Breast epithelium (tissue), 4 donors: ENCODE measurements around the gene ANKRD16. TPM values are rescaled to one million over a fixed set of nuclear protein-coding genes. Genes with fewer than 3 reads are reported as not detected.

ENCODE experiments used
- DNase-seq, 2 donors: peaks; one replicate each; pipeline ENCODE4 v3.0.0-alpha.2; 2019; ENCODE audit warnings: low spot score in 2 of 2
- H3K27ac ChIP-seq, 2 donors: fragments of 200-600 bp; sonication (generic) in 1 of 2; one replicate each; pipeline ENCODE4 v1.5.1; 2016 to 2019; ENCODE audit warnings: mild to moderate bottlenecking in 1 of 2
- H3K27me3 ChIP-seq, 2 donors: fragments of 200-600 bp; sonication (generic) in 1 of 2; one replicate each; pipeline versions ENCODE4 v1.5.1 to v1.6.0; 2017 to 2019; ENCODE audit warnings: control low read depth in 1 of 2, mild to moderate bottlenecking in 1 of 2
- H3K36me3 ChIP-seq: fragments of 200-600 bp; one replicate; pipeline ENCODE4 v1.5.1; 2019
- H3K4me1 ChIP-seq, 2 donors: fragments of 200-600 bp; sonication (generic); one replicate each; pipeline ENCODE4 v1.5.1; 2016 to 2019; ENCODE audit warnings: control low read depth in 1 of 2
- H3K4me3 ChIP-seq, 3 donors: fragments of 200-600 bp; sonication (generic); 1 replicate in 2 of 3; 2 replicates in 1 of 3; pipeline ENCODE4 v1.5.1; 2016 to 2019; ENCODE audit warnings: mild to moderate bottlenecking in 3 of 3, moderate library complexity in 2 of 3
- H3K9me3 ChIP-seq, 2 donors: fragments of 200-600 bp; sonication (generic) in 1 of 2; one replicate each; pipeline ENCODE4 v1.5.1; 2016 to 2019; ENCODE audit warnings: control low read depth in 1 of 2
- CTCF ChIP-seq, 3 donors: fragments of 450-650 bp; IDR thresholded peaks; one replicate each; pipeline ENCODE4 v1.5.1; 2016 to 2017; ENCODE audit warnings: antibody characterized with exemption in 3 of 3, mild to moderate bottlenecking in 3 of 3, moderate library complexity in 3 of 3
- POLR2A ChIP-seq: fragments of 450-650 bp; IDR thresholded peaks from one replicate; pipeline ENCODE4 v1.6.1; 2016; ENCODE audit warnings: antibody characterized with exemption, mild to moderate bottlenecking, moderate library complexity
- POLR2AphosphoS5 ChIP-seq, 3 donors: sonication (generic); formaldehyde crosslinking; IDR thresholded peaks; one replicate each; pipeline ENCODE4 v1.6.1; 2017; ENCODE audit warnings: antibody characterized with exemption in 3 of 3
- intact Hi-C: fragments of 100-400 bp; cut with DNase I; formaldehyde crosslinking; loops from one replicate; pipeline ENCODE4 v1.15.1; 2023; ENCODE audit warnings: low total_unique reads
- total RNA-seq, 3 donors: library from RNA; depleted of rRNA; stranded (reverse); fragments of >200 nt; gene quantifications; one replicate each; pipeline ENCODE4 v1.1.0, GENCODE V29; 2016

ANKRD16 gene
- total RNA-seq, 3 donors from 2014 or later, result 5.9 to 13.1 (median 8.8) TPM

DNA sequence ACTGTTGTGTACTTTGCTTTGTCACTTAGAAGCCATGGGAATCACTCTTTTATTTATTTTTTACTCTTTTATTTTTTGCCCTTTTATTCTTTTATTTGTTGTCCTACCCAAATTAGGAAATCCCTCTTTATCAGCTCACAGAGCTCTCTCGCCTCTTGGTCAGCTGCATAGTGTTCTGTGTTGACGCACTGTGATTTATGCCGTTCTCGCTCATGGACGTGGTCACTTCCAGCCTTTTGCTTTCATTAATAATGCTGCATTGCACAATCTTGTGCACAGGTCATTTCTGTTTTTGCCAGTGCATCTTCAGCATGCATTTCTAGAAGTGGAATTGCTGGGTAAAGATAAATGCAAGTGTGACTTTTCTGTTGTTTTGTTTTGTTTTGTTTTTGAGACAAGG is 42.7 kb upstream of the ANKRD16 start:
- H3K27ac ChIP-seq, result no peak overlapping the region
- no peak for DNase-seq
- H3K4me3 ChIP-seq, result no peak overlapping the region
- H3K4me1 ChIP-seq, result no peaks in the 10 kb centered on the region
- intact Hi-C loops, result no loop called here
- H3K36me3 ChIP-seq, result peaks cover 11% of the 10 kb centered on the region
- TF ChIP-seq POLR2AphosphoS5 (IDR thresholded peaks at IDR 0.05), result peak; percentile 53 to 94 (median 53)
- TF ChIP-seq CTCF (IDR thresholded peaks at IDR 0.05), result no peak
- TF ChIP-seq POLR2A, result no peak
- no peaks in the 10 kb centered on the region for H3K9me3 ChIP-seq
- no peaks in the 10 kb centered on the region for H3K27me3 ChIP-seq

DNA sequence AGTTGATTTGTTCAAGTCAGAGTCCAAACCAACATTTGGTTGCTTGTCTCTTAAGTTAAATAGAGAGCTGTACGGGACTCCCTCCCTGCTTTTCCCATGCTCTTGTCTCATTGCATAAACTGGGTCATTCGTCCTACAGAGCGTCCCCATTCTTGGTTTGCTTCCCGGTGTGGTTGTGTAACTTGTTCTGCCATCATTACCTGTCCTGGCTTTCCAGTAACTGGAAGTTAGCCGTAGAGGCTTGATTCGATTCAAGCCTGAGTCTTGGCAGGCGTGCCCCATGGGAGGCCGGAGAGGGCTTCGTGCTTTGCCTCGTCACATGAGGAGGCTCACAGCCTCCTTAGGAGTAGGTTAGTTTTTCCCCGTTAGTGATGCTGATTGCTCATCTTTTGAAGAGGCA is 40.6 kb upstream of the ANKRD16 start:
- no peak overlapping the region for H3K4me3 ChIP-seq
- no peaks in the 10 kb centered on the region for H3K36me3 ChIP-seq
- intact Hi-C loops, result no loop called here
- H3K4me1 ChIP-seq, result no peaks in the 10 kb centered on the region
- H3K27ac ChIP-seq, result no peak overlapping the region
- TF ChIP-seq CTCF (IDR thresholded peaks at IDR 0.05) (no peak), POLR2AphosphoS5 (IDR thresholded peaks at IDR 0.05) (peak in 1 of 3 donors; percentile 21), POLR2A (no peak)
- no peaks in the 10 kb centered on the region for H3K27me3 ChIP-seq
- DNase-seq, result no peak
- no peaks in the 10 kb centered on the region for H3K9me3 ChIP-seq

- Histone ChIP-seq H3K27me3 (no peaks in the 10 kb centered on the region), H3K4me3 (no peak overlapping the region), H3K36me3 (no peaks in the 10 kb centered on the region), H3K9me3 (no peaks in the 10 kb centered on the region), H3K27ac (no peak overlapping the region), H3K4me1 (no peaks in the 10 kb centered on the region)
- intact Hi-C loops, result no loop called here
- no peak for TF ChIP-seq POLR2A
- no peak for TF ChIP-seq CTCF (IDR thresholded peaks at IDR 0.05)
- TF ChIP-seq POLR2AphosphoS5 (IDR thresholded peaks at IDR 0.05), result no peak
- no peak for DNase-seq
These were observed 39.7 kb upstream of the ANKRD16 start for GRCh38 chr10:5929442-5929841.

GRCh38 chr10:5927306-5927705 is 37.6 kb upstream of the ANKRD16 start:
- no peak overlapping the region for H3K4me3 ChIP-seq
- H3K27me3 ChIP-seq, result no peaks in the 10 kb centered on the region
- no peaks in the 10 kb centered on the region for H3K4me1 ChIP-seq
- intact Hi-C loops, result no loop called here
- no peak overlapping the region for H3K27ac ChIP-seq
- H3K36me3 ChIP-seq, result peaks cover 4% of the 10 kb centered on the region
- H3K9me3 ChIP-seq, result no peaks in the 10 kb centered on the region
- no peak for DNase-seq
- TF ChIP-seq POLR2AphosphoS5 (IDR thresholded peaks at IDR 0.05) (no peak), CTCF (IDR thresholded peaks at IDR 0.05) (no peak), POLR2A (no peak)

GRCh38 chr10:5924889-5925288 is 35.2 kb upstream of the ANKRD16 start:
- peaks cover 4% of the 10 kb centered on the region for H3K36me3 ChIP-seq

GRCh38 chr10:5921746-5922145 is 32.1 kb upstream of the ANKRD16 start:
- Histone ChIP-seq H3K27me3 (no peaks in the 10 kb centered on the region), H3K36me3 (peaks cover 12% of the 10 kb centered on the region), H3K9me3 (no peaks in the 10 kb centered on the region), H3K4me3 (no peak overlapping the region), H3K4me1 (no peaks in the 10 kb centered on the region), H3K27ac (no peak overlapping the region)
- intact Hi-C loops, result no loop called here
- DNase-seq, result no peak
- TF ChIP-seq CTCF (IDR thresholded peaks at IDR 0.05) (no peak), POLR2AphosphoS5 (IDR thresholded peaks at IDR 0.05) (no peak), POLR2A (no peak)

More at GRCh38 chr10:5924889-5925288, 35.2 kb upstream of the ANKRD16 start:
- TF ChIP-seq POLR2AphosphoS5 (IDR thresholded peaks at IDR 0.05), result no peak
- no peak for TF ChIP-seq POLR2A
- intact Hi-C loops, result no loop called here
- Histone ChIP-seq H3K27me3 (no peaks in the 10 kb centered on the region), H3K9me3 (no peaks in the 10 kb centered on the region), H3K4me3 (no peak overlapping the region), H3K27ac (no peak overlapping the region), H3K4me1 (no peaks in the 10 kb centered on the region)
- no peak for DNase-seq
